HG02763 (cell line): ENCODE measurements around the gene OPN1LW.
"Not testable (repeated sequence)": the region's sequence is repeated elsewhere in the genome, so short reads cannot be mapped to it uniquely, and the experiment has no call there.

Source experiments
- ATAC-seq: cut with Tn5 transposase; IDR thresholded peaks from one replicate; pipeline ENCODE4 v1.9.1; 2021; ENCODE audit warnings: mild to moderate bottlenecking, moderate library complexity; ENCODE audit not compliant: unreplicated experiment

Gene OPN1LW

DNA sequence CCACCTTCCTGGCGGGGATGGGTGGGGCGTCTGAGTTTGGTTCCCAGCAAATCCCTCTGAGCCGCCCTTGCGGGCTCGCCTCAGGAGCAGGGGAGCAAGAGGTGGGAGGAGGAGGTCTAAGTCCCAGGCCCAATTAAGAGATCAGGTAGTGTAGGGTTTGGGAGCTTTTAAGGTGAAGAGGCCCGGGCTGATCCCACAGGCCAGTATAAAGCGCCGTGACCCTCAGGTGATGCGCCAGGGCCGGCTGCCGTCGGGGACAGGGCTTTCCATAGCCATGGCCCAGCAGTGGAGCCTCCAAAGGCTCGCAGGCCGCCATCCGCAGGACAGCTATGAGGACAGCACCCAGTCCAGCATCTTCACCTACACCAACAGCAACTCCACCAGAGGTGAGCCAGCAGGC lies at the start of gene OPN1LW:
TSS of gene OPN1LW (plus strand) at position 234 of the 400 bp plus-strand sequence. CDS start at position 275, 41 bp downstream.
- ATAC-seq: not testable (repeated sequence)

- ATAC-seq: no peak
Measured at GRCh38 chrX:154094833-154095232, 49.2 kb upstream of the OPN1LW start.

GRCh38 chrX:154096140-154097002 lies 47.7 kb upstream of the OPN1LW start:
- no peak for ATAC-seq

DNA sequence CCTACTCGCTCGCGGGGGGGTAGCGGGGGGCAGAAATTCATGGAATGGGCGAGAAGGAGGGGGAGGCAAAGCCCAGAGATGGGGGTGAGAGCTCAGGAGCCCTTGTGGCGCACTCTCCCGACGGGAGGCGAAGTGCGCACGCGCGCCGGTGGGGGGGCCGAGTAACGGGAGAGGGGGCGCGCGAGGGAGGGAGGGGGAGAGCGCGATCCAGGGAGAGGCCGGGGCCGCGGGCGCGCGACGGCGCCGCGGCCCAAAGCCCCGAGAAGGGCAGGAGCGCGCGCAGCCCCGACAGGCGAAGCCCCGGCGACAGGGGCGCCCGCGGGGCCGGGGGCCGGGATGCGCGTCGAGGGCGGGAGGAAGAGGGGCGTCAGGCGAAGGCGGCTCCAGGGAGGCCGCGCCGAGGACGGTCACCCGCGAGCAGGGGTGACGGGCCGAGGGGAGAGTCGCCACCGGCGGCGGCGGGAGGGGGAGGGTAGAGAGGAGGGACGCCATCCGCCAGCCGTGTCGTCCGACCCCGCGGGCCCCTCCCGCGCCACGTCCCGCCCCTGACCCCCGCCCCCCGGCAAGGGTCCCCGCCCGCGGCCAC lies 46.9 kb upstream of the OPN1LW start:
- peak; percentile 37 for ATAC-seq

GRCh38 chrX:154097589-154098541 lies 46.2 kb upstream of the OPN1LW start, which contains the start of gene MECP2:
MECP2 (minus strand) TSS chrX:154097717.
- peak; percentile 86 for ATAC-seq

DNA sequence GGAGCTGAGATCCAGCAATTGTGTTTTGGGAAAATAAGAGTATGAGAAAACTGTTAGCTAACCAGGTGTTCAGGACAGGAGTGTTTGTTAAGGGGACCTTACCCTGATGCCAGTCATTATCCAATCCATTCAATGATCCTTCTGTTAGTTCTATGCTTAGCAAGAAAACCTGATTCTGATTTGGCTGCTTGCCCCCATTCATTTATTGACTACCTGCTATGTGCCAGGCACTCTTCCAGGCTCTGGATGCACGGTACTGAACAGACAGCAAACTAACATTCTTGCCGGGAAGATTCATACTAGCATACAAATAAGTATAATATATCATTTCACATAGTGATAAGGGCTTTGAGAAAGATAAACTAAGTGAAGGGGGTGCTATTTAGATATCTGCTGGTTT lies 45.5 kb upstream of the OPN1LW start:
- ATAC-seq: no peak

DNA sequence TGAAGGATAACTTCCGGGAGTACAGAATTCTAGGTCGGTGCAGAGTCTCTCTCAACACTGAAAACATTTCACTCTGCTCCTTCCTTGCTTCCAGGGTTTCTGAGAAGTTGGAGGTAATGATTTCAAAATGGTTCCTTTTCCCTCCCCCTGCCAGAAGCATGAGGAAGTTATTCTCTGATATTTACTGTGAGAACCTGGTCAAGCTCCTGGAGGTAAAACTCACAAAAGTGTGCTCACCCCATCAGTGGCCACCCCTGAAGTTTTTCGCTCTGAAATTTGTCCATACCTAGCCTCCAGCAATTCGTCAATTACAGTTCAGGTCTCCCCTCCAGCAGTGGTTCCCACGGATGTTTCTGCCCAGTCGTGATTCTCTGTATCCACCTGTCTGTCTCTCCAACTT lies 30.3 kb upstream of the OPN1LW start:
- no peak for ATAC-seq

- no peak for ATAC-seq
Measured at GRCh38 chrX:154114652-154115051, 29.4 kb upstream of the OPN1LW start.

DNA sequence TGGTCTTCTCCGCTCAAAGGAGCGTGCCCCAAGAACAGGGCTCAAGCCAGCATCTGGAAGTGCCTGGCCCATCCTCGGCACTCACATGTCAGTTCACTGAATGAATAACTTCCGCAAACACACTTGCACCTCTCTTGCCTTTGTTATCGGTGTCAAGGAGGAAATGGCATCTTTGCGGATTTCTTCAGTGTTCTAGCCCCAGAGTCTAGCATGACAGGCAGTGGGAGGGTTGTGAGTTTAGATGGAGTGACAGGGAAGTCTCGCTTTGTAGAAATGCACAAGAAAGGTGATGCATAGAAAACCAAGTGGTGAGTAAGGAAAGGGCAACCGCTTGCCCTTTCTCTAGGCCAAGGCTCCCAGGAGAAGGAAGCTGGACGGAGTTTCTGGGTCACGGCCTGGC lies 29.0 kb upstream of the OPN1LW start:
- ATAC-seq: no peak

- ATAC-seq: no peak
Measured at GRCh38 chrX:154115750-154116149, 28.3 kb upstream of the OPN1LW start.

DNA sequence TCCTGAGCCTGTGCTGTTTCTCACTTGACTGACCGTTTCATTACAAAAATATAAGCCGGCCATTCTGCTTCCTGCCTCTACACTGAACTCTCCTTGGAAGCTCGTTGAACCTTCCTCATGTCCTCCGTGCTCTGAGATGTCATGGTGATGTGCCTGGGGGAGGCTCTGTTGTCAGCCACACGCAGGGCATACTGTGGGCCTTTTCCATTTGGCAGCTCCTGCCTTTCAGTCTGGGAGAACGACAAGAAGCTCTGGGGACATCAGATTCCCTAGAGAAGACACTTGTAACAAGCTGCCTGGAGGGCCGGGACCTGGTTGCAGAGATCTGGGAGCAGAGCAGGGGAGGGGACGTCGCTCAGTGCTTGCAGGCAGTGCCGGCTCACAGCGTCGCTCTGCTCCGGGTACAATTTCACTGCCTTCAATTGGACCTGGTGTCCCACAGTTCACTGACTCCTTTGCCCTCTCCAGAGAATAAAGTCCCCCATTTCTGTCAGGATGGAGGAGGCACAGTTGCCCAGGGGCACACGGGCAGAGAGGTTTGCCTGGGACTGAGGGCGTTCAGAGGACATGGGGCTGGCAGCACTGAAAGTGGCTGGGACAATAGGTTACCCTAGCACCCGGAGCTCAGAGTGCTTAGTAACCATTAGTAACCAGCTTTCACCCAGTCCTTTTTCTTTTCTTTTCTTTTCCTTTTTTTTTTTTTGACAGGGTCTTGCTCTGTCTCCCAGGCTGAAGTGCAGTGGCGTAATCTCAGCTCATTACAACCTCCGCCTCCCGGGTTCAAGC lies 27.4 kb upstream of the OPN1LW start:
- no peak for ATAC-seq

- no peak for ATAC-seq
Measured at GRCh38 chrX:154117566-154117965, 26.5 kb upstream of the OPN1LW start.

GRCh38 chrX:154120567-154120966 lies 23.5 kb upstream of the OPN1LW start:
- no peak for ATAC-seq

GRCh38 chrX:154121207-154121606 lies 22.8 kb upstream of the OPN1LW start:
- no peak for ATAC-seq

DNA sequence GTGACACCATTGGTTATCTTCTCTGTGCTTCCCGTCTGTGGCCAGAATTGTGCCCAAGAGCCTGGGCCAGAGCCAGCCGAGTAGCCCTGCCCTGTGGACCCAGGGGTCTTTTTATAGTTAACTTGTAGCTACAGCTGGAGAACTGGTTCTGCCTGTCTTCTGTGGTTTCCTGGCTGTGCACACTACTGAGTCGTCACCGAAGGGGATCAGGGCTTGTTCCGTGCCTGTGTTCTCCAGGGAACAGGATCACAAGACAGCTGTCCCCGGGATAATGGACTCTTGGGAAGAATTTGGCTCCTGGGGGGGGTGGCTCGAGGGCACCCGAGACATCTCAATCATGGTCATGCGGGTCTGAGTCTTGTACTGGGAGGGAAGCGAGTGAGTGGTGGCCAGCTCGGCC lies 22.1 kb upstream of the OPN1LW start:
- ATAC-seq: no peak

GRCh38 chrX:154123241-154124219 lies 20.5 kb upstream of the OPN1LW start:
- ATAC-seq: no peak

DNA sequence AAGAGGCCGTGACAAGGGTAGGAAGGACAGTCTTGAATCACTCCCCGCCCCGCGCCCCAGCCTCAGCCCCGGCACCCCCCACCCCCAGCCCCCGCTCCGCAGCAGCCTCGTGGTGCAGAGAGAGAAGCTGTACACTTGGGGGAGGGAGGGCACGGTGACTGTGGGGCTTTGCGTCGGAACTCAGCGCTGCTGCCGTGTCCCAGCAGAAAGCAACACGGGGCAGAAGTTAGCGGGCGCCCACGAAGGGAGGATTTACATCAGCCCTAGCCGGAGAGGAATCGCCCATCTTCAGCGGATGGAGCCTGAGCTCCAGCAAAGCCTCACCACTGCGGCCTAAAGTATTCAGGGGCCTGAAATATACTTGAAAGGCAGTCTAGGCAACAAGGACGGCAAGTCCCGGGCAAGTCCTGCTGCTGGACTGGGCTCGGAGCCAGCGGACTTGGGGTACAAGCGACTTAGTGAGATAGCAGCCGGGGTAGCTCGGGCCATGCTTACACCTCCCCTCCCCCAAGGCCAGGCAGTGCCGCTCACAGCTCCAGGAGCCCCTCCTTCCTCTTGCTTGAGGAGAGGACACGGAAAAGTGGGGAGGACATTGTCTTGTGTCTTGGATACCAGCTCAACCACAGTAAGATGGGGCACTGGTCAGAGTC lies 18.5 kb upstream of the OPN1LW start:
- no peak for ATAC-seq

DNA sequence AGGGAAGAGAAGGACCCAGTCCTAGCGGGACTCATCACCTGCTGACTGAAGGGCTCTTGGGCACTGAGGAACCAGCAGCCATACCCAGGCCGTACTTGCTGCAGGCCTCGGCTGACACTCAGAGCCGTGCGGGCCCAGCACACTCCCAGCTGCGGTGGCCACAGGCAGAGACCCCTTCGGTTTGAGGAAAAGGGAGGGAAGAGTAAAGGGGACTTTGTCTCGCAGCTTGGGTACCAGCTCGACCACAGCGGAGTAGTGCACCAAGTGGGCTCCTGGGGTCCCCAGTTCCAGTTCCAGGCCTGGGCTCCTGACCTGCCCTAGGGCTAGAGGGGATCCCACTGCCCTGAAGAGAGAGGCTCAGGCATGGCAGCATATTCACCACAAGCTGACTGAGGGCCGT lies 17.9 kb upstream of the OPN1LW start:
- ATAC-seq: no peak

DNA sequence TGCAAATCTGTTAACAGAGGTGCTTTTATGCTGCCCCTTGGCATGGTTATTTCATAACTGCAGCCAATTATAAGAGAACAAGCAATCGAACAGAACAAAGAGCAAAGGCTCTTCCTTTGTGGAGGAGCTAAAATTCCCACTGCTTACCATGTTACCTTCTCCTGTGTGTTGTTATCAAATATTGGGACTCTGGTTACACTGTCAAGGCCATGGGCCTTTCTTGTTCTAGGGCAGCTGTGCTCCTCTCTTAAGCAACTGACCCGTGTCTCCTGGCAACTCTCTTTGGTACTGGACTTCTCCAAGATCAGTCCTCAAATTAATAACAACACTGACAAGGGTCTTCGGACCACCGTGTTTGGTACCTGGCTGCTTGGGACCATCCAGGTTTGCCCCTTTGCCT lies 12.1 kb upstream of the OPN1LW start:
- no peak for ATAC-seq
